Ishikawa (cell line): ENCODE data around the gene SLC25A11.

Source experiments
- CEBPB ChIP-seq: IDR thresholded peaks from 2 replicates; pipeline ENCODE4 v1.6.1; 2012
- CREB1 ChIP-seq: IDR thresholded peaks from 2 replicates; pipeline ENCODE4 v1.6.1; 2012; ENCODE audit warnings: low read depth
- EGR1 ChIP-seq: IDR thresholded peaks from 2 replicates; pipeline ENCODE4 v1.6.1; 2012
- EP300 ChIP-seq: IDR thresholded peaks from 2 replicates; pipeline ENCODE4 v1.6.1; 2012; ENCODE audit warnings: borderline replicate concordance
- FOXM1 ChIP-seq: IDR thresholded peaks from 2 replicates; pipeline ENCODE4 v1.6.1; 2012; ENCODE audit warnings: low read depth, borderline replicate concordance
- NFIC ChIP-seq: IDR thresholded peaks from 2 replicates; pipeline ENCODE4 v1.6.1; 2012
- RAD21 ChIP-seq: IDR thresholded peaks from 2 replicates; pipeline ENCODE4 v1.6.1; 2012; ENCODE audit warnings: low read depth
- TAF1 ChIP-seq: IDR thresholded peaks from 2 replicates; pipeline ENCODE4 v1.6.1; 2012; ENCODE audit warnings: low read depth, mild to moderate bottlenecking
- TCF12 ChIP-seq: IDR thresholded peaks from 2 replicates; pipeline ENCODE4 v1.6.1; 2012; ENCODE audit warnings: low read depth
- TEAD4 ChIP-seq: IDR thresholded peaks from 2 replicates; pipeline ENCODE4 v1.6.1; 2012
- YY1 ChIP-seq: IDR thresholded peaks from 2 replicates; pipeline ENCODE4 v1.6.1; 2012; ENCODE audit warnings: low read depth
- ZBTB7A ChIP-seq: IDR thresholded peaks from 2 replicates; pipeline ENCODE4 v1.6.1; 2012; ENCODE audit warnings: low read depth
- TF ChIP-seq, protein P1 (sequence below): IDR thresholded peaks from 2 replicates; pipeline ENCODE4 v1.6.1; 2012
- TF ChIP-seq, protein P2 (sequence below): IDR thresholded peaks from 2 replicates; pipeline ENCODE4 v1.6.1; 2012
- TF ChIP-seq, protein P3 (sequence below): IDR thresholded peaks from 2 replicates; pipeline ENCODE4 v1.6.1; 2012; ENCODE audit warnings: low read depth, mild to moderate bottlenecking

The SLC25A11 gene

GRCh38 chr17:4941319-4941610 is 1.4 kb upstream of the SLC25A11 start:
- TF ChIP-seq EP300 = no peak
- TF ChIP-seq TCF12 = no peak
- TF ChIP-seq, protein P1, sequence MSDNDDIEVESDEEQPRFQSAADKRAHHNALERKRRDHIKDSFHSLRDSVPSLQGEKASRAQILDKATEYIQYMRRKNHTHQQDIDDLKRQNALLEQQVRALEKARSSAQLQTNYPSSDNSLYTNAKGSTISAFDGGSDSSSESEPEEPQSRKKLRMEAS = no peak
- no peak for TF ChIP-seq TAF1
- no peak for TF ChIP-seq EGR1

GRCh38 chr17:4940555-4941318 is 891 bp upstream of the SLC25A11 start:
- TF ChIP-seq TCF12 (no peak), TAF1 (no peak; the same call in none of the 2 replicates), NFIC (no peak), FOXM1 (no peak; the same call in 1 of the 2 replicates)

DNA sequence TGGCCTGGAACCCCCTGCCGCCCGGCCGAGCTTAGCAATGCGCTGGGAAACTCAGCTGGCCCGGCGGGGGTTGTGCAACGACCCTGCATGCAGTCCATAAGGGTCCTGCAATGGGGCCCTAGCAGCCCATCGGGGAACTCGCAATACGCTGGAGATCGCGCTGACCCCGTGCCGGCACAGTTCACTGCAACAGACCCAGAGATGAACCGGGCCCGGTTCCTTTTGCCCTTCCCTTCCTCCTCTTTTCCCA is 375 bp downstream of the SLC25A11 start:
- TF ChIP-seq CEBPB (no peak), CREB1 (no peak), TAF1 (no peak), RAD21 (no peak), FOXM1 (no peak), NFIC (no peak), ZBTB7A (no peak), EP300 (no peak), TEAD4 (no peak), EGR1 (no peak), YY1 (no peak), TCF12 (no peak)
- TF ChIP-seq, protein P2, sequence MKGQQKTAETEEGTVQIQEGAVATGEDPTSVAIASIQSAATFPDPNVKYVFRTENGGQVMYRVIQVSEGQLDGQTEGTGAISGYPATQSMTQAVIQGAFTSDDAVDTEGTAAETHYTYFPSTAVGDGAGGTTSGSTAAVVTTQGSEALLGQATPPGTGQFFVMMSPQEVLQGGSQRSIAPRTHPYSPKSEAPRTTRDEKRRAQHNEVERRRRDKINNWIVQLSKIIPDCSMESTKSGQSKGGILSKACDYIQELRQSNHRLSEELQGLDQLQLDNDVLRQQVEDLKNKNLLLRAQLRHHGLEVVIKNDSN = no peak
- TF ChIP-seq, protein P1 = no peak
- TF ChIP-seq, protein P3, sequence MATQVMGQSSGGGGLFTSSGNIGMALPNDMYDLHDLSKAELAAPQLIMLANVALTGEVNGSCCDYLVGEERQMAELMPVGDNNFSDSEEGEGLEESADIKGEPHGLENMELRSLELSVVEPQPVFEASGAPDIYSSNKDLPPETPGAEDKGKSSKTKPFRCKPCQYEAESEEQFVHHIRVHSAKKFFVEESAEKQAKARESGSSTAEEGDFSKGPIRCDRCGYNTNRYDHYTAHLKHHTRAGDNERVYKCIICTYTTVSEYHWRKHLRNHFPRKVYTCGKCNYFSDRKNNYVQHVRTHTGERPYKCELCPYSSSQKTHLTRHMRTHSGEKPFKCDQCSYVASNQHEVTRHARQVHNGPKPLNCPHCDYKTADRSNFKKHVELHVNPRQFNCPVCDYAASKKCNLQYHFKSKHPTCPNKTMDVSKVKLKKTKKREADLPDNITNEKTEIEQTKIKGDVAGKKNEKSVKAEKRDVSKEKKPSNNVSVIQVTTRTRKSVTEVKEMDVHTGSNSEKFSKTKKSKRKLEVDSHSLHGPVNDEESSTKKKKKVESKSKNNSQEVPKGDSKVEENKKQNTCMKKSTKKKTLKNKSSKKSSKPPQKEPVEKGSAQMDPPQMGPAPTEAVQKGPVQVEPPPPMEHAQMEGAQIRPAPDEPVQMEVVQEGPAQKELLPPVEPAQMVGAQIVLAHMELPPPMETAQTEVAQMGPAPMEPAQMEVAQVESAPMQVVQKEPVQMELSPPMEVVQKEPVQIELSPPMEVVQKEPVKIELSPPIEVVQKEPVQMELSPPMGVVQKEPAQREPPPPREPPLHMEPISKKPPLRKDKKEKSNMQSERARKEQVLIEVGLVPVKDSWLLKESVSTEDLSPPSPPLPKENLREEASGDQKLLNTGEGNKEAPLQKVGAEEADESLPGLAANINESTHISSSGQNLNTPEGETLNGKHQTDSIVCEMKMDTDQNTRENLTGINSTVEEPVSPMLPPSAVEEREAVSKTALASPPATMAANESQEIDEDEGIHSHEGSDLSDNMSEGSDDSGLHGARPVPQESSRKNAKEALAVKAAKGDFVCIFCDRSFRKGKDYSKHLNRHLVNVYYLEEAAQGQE = no peak

DNA sequence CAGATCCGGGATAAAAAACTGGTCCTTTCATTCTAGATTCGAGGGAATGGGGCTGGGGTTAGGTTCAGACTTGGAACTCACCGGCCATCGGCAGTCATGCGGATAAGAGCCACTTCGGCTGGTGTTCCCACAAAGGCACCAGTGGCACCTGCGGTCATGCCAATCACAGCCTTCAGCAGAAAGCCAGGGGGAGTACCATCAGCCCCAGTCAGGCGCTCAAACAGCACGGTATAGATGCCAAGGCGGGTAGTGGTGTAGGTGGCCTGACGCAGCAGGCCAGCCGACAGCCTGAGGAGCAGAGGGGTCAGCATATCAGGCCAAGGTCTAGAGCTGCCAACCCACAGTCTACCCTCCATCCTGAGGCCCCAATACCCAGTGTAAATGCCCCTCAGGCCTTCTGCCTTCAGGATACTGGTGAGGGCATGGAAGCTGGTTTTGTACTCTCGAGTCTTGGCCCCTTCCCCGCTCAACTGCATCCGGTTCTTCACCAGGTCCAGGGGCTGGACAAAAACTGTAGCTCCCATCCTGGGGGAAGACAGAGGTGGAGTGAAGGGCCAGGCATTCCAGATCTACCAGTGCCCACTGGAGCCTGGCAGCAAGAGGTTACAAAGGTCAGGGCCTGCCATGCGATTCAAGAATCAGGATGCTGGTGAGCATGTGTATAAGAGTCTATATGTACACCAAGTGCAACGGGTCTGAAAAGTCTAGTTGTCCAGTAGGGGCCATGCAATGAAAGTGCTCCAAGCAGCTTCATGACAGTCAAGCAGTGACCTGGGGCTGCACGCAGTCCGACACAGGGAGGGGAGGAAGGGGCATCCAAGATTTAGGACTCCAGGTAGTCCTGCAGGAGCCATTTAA is 929 bp downstream of the SLC25A11 start:
- TF ChIP-seq TAF1 (no peak), RAD21 (no peak), FOXM1 (no peak), NFIC (no peak), EGR1 (no peak)
- TF ChIP-seq, protein P3 = no peak

- TF ChIP-seq EGR1 = no peak
- TF ChIP-seq TEAD4 = no peak
- TF ChIP-seq, protein P1 = no peak
- TF ChIP-seq RAD21 = no peak
- TF ChIP-seq FOXM1 = no peak
- TF ChIP-seq, protein P3 = no peak
- no peak for TF ChIP-seq TAF1
- no peak for TF ChIP-seq CEBPB
- no peak for TF ChIP-seq TCF12
- TF ChIP-seq CREB1 = no peak
Observed at GRCh38 chr17:4938069-4938491, 1.8 kb downstream of the SLC25A11 start.
